Glutamatergic neuron (in vitro differentiated cells): ENCODE measurements around the gene CACYBP. TPM values are rescaled to one million over a fixed set of nuclear protein-coding genes. Genes with fewer than 3 reads are reported as not detected.
"Not testable (repeated sequence)": the region's sequence is repeated elsewhere in the genome, so short reads cannot be mapped to it uniquely, and the experiment has no call there.

Source experiments
- DNase-seq: peaks from one replicate; pipeline ENCODE4 v3.0.0; 2022
- H3K27ac Mint-ChIP-seq: one replicate; pipeline ENCODE4 v1.8.0; 2020; ENCODE audit warnings: mild to moderate bottlenecking, mixed read lengths, inconsistent platforms; ENCODE audit not compliant: unreplicated experiment
- H3K27me3 Mint-ChIP-seq: one replicate; pipeline ENCODE4 v1.8.0; 2020; ENCODE audit warnings: mild to moderate bottlenecking, moderate library complexity, mixed read lengths, inconsistent platforms; ENCODE audit not compliant: unreplicated experiment
- H3K36me3 Mint-ChIP-seq: one replicate; pipeline ENCODE4 v1.8.0; 2020; ENCODE audit warnings: mild to moderate bottlenecking, mixed read lengths, inconsistent platforms; ENCODE audit not compliant: unreplicated experiment
- H3K4me1 Mint-ChIP-seq: one replicate; pipeline ENCODE4 v1.8.0; 2020; ENCODE audit warnings: mild to moderate bottlenecking, low read depth, mixed read lengths, inconsistent platforms; ENCODE audit not compliant: unreplicated experiment
- H3K4me3 Mint-ChIP-seq: one replicate; pipeline ENCODE4 v1.8.0; 2020; ENCODE audit warnings: mild to moderate bottlenecking, mixed read lengths, inconsistent platforms; ENCODE audit not compliant: unreplicated experiment
- H3K9me3 Mint-ChIP-seq: one replicate; pipeline ENCODE4 v1.8.0; 2020; ENCODE audit warnings: mild to moderate bottlenecking, moderate library complexity, mixed read lengths, inconsistent platforms; ENCODE audit not compliant: unreplicated experiment
- CTCF ChIP-seq: fragments of 200-600 bp; sonication (generic); IDR thresholded peaks from one replicate; pipeline ENCODE4 v1.5.0; 2021; ENCODE audit not compliant: partially characterized antibody, unreplicated experiment
- total RNA-seq: library from RNA; stranded (reverse); fragmentation: NEBNext Ultra II Directional; extraction: Animal tissue kit (Norgen Biotek cat#: 25700); gene quantifications from one replicate; pipeline ENCODE4 v1.2.1, GENCODE V29; 2021; ENCODE audit not compliant: unreplicated experiment

Gene CACYBP
- total RNA-seq, 1 donor from 2014 or later: 88.7 TPM

- Mint-ChIP-seq H3K4me3 (no peak overlapping the region), H3K9me3 (no peaks in the 10 kb centered on the region), H3K4me1 (peaks cover 4% of the 10 kb centered on the region), H3K27me3 (no peaks in the 10 kb centered on the region), H3K36me3 (no peaks in the 10 kb centered on the region), H3K27ac (no peak overlapping the region)
- DNase-seq: no peak
- no peak for TF ChIP-seq CTCF
Measured at GRCh38 chr1:175015243-175015642, 15.5 kb downstream of the CACYBP start.

GRCh38 chr1:175019524-175019923 lies 19.8 kb downstream of the CACYBP start:
- H3K4me1 Mint-ChIP-seq: no peaks in the 10 kb centered on the region
- no peak for TF ChIP-seq CTCF
- no peak overlapping the region for H3K4me3 Mint-ChIP-seq
- H3K27ac Mint-ChIP-seq: no peak overlapping the region
- no peak for DNase-seq
- H3K9me3 Mint-ChIP-seq: peaks cover 2% of the 10 kb centered on the region
- H3K27me3 Mint-ChIP-seq: peaks cover 4% of the 10 kb centered on the region
- H3K36me3 Mint-ChIP-seq: no peaks in the 10 kb centered on the region

- peaks cover 4% of the 10 kb centered on the region for H3K27me3 Mint-ChIP-seq
- DNase-seq: peak; percentile 99
- no peaks in the 10 kb centered on the region for H3K4me1 Mint-ChIP-seq
- H3K9me3 Mint-ChIP-seq: peaks cover 2% of the 10 kb centered on the region
- peak within 1 kb of the TSS; percentile 93 for H3K27ac Mint-ChIP-seq
- H3K36me3 Mint-ChIP-seq: no peaks in the 10 kb centered on the region
- peak within 1 kb of the TSS; percentile 98 for H3K4me3 Mint-ChIP-seq
- no peak for TF ChIP-seq CTCF
Measured at GRCh38 chr1:175023043-175023921, 23.5 kb downstream of the CACYBP start, which contains the start of gene MRPS14. MRPS14 (minus strand) TSS chr1:175023425; CDS start chr1:175023408, 17 bp downstream.

GRCh38 chr1:175023922-175024242 lies 24.1 kb downstream of the CACYBP start:
- DNase-seq, H3K4me1 Mint-ChIP-seq, H3K36me3 Mint-ChIP-seq, H3K9me3 Mint-ChIP-seq, H3K27me3 Mint-ChIP-seq: not testable (repeated sequence)
- Mint-ChIP-seq H3K27ac (peak overlapping the region; percentile 93), H3K4me3 (peak overlapping the region; percentile 98)

- Mint-ChIP-seq H3K36me3 (no peaks in the 10 kb centered on the region), H3K4me1 (peaks cover 2% of the 10 kb centered on the region), H3K4me3 (no peak overlapping the region), H3K27ac (no peak overlapping the region), H3K27me3 (peaks cover 4% of the 10 kb centered on the region), H3K9me3 (peaks cover 3% of the 10 kb centered on the region)
- no peak for DNase-seq
- no peak for TF ChIP-seq CTCF
Measured at GRCh38 chr1:175024773-175025172, 25.0 kb downstream of the CACYBP start.
